HG03108 (cell line): Measurements from ENCODE around the gene NDUFAF7.
"Not testable (repeated sequence)": the region's sequence is repeated elsewhere in the genome, so short reads cannot be mapped to it uniquely, and the experiment has no call there.

ENCODE experiments used
- ATAC-seq: cut with Tn5 transposase; IDR thresholded peaks from one replicate; pipeline ENCODE4 v1.9.1; 2021; ENCODE audit warnings: moderate library complexity; ENCODE audit not compliant: unreplicated experiment

NDUFAF7 gene, protein sequence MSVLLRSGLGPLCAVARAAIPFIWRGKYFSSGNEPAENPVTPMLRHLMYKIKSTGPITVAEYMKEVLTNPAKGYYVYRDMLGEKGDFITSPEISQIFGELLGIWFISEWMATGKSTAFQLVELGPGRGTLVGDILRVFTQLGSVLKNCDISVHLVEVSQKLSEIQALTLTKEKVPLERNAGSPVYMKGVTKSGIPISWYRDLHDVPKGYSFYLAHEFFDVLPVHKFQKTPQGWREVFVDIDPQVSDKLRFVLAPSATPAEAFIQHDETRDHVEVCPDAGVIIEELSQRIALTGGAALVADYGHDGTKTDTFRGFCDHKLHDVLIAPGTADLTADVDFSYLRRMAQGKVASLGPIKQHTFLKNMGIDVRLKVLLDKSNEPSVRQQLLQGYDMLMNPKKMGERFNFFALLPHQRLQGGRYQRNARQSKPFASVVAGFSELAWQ

DNA sequence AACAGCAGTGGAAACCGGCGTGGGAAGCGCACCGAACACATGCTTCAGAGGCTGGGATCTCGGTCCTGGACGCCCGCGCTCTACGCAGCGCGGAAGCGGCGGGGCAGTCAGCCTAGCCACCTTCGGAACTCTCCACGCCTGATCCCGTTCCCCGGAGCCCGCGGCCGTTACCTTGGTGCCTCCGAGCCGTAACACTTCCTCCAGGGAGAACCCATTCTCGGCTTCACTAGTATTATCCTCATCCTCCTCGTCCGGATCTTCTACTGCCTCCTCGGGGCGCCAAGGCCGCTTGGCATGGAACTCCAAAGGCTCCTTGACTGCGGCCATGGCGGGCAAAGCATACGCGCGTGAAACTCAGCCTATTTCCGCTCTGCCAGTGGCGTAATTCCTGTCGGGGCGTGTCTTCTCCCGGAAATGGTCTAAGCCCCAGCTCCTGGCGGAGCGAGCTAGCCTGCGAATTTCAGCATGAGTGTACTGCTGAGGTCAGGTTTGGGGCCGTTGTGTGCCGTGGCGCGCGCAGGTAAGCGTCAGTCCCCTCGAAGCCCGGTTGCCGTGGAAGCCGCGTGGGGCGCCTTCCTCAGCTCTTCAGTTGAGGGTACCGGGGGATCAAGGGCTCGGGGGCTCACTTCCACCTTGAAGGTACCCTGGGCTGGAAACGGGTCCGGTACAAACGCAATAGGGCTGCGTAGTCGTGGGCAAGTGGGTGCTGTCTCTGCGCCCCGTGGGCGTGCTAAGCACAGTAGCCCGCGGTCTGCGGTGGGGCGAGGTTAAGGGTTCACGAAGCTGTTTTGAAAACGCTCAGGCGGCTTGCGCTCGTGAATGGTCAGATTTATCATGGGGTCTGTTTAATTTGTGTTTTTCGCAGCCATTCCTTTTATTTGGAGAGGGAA, at the start of gene NDUFAF7, which contains the start of gene CEBPZ:
Gene NDUFAF7, plus strand, starts transcription at position 418 of the 890 bp plus-strand sequence. Its CDS starts 48 bp downstream, at position 466.
Gene CEBPZ, minus strand, starts transcription at position 356 of the 890 bp plus-strand sequence. Its CDS starts 29 bp downstream, at position 327.
- ATAC-seq, result peak; percentile 97

DNA sequence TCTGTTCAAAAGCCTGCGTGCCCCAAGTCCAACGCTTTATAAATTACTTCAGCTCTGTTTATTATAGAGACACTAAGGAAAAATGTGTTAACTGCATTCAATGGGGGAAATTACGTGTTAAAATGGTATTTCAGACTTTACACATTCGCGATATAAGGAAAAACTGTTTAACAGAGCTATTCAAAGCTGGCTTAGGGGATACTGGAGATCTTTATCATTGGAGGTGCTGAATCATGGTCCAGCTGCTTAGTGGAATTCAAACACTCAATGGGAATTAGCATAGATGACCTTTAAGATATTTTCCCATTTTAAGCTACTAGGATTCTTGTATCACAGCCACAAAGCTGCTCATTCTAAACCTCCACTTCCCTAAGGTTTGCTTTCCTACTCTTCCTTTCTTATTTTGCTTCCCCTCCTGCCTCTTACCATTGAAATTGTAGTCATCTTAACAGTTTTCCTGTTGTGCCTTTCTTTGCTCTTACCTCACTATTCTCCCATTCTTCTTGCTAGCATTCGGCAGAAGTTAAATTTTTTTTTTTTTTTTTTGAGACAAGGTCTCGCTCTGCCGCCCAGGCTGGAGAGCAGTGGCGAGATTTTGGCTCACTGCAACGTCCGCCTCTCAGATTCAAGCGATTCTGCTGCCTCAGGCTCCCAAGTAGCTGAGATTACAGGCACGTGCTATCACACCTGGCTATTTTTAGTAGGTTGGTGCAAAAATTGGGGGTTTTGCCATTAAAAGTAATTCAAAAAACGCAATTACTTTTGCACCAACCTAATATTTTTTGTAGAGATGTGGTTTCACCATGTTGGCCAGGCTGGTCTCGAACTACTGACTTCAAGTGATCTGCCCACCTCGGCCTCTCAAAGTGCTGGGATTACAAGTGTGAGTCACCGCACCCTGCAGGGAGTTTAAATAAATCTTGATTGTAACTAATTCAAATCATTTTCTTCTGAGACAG, 49.5 kb upstream of the NDUFAF7 start:
- ATAC-seq, result no peak

DNA sequence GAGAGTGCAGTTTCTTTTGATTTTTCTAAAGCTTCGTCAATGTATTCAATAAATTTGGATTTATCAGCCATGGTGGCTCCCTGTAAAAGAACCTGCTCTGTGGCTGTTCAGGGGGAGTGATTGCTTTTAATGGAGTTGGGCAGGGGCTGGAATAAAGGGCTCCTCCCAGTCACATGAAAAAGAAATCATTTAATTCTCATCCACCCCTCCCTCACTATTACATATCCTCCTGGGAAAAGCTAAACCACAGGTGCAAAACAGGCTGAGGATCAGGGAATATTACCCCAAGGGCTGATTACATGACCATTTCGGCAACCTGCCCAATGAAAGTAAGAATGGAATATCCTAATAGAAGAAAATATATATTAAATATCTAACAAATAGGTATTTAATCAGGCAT, 42.9 kb upstream of the NDUFAF7 start, which contains the start of gene SULT6B1:
Gene SULT6B1, minus strand, starts transcription at position 101 of the 400 bp plus-strand sequence. Its CDS starts 30 bp downstream, at position 71.
- no peak for ATAC-seq

DNA sequence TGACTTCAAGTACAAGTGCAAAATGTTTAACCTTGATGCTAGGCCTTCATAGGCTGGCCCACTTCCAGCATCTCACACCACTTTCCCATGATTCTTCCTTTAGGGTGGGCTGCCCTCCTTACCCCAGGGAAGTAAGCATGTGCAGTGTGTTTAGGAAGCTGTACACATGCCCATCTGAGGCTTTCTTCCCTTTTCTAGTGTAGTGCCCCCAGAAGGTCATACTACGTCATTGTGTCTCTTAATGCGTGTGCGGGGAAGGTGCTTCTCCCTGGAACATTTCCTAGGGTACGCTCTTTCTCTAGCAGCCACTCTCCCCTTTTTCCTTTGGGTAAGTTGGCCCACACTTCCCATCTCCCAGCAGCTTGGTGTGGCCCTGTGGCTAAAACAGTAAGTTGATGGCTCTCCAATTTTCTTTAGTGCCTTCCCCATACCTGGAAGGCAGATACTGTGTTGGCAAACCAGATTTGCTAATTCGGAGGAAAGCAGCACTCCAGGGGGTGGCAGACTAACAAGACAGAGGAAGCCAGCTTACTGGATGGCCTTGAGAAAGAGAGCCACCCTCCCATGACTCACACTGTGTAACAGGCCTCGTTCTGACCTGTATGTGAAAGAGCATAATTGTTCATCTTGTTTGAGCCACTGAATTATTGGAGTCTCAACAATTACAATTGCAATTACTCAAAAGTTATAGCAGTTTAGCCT, 41.9 kb upstream of the NDUFAF7 start:
- ATAC-seq, result no peak

DNA sequence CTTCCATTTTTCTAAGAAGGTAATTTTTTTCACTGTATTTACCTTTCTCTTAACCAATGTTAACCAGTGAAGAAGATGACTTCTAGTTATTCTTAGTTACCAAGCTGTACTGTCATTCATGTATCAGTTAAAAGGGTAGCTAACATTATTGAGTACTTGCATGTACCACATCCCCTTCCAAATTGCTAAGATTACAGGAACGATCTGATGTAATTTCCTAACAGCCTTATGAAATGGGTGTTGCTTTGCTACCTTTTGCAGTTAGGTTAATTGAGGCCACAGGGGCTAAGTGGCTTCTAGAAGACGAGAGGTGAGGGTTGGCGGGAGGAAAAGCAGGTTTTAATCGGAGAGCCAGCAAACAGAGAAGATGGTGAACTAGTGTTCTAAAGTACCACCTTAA, 41.2 kb upstream of the NDUFAF7 start:
- no peak for ATAC-seq

DNA sequence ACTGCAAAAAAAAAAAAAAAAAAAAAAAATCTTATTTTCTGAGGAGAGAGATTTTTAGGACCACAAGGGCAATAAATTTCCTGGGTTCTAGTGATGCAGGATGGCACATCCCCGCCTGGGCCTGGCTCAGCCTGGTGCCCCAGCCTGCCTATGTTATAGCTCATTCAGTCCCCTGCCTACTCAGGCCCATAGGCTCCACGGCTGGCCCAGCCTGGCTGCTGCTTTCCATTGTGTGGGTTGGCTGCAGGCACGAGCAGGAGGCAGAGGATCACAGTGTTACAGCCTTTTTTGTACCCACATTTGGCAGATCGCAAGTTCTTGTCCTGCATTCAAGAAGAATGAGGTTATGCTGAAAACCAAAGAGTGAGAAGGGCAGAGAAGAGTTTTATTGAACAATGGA, 40.2 kb upstream of the NDUFAF7 start:
- ATAC-seq, result no peak

- no peak for ATAC-seq
Observed at GRCh38 chr2:37191747-37192146, 39.7 kb upstream of the NDUFAF7 start.

DNA sequence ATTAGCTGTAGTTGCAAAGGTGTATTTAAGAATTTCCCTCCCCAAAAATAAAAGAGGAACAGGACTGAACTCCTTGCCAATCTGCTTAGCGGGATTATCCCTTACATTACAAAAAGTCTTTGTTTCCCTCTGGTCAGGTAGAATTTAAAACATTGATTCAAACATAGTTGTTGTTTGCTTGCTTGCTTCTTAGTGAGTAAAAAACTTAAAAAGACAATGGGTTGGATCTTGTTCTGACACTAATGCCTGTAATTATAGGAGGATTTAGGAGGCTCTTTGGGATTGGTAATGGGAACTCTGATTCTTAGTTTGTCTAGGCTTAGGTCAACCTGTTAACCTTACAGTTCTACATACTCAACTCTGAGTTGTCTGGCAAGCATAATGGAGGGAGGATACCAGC, 38.9 kb upstream of the NDUFAF7 start:
- no peak for ATAC-seq

DNA sequence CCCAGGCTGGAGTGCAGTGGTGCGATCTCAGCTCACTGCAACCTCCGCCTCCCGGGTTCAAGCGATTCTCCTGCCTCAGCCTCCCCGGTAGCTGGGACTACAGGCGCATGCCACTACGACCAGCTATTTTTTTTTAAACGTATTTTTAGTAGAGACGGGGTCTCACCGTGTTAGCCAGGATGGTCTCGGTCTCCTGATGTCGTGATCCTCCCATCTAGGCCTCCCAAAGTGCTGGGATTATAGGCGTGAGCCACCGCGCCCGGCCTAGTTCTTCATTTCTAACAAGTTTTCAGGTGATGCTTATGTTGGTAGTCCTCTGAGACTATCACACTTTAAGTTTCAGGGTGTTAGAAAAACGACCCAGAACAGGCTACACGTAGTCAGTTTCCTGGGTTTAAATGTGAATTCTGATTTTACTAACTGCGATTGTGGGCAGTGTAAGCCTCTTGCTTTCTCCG, 35.6 kb upstream of the NDUFAF7 start:
- ATAC-seq, result not testable (repeated sequence)

DNA sequence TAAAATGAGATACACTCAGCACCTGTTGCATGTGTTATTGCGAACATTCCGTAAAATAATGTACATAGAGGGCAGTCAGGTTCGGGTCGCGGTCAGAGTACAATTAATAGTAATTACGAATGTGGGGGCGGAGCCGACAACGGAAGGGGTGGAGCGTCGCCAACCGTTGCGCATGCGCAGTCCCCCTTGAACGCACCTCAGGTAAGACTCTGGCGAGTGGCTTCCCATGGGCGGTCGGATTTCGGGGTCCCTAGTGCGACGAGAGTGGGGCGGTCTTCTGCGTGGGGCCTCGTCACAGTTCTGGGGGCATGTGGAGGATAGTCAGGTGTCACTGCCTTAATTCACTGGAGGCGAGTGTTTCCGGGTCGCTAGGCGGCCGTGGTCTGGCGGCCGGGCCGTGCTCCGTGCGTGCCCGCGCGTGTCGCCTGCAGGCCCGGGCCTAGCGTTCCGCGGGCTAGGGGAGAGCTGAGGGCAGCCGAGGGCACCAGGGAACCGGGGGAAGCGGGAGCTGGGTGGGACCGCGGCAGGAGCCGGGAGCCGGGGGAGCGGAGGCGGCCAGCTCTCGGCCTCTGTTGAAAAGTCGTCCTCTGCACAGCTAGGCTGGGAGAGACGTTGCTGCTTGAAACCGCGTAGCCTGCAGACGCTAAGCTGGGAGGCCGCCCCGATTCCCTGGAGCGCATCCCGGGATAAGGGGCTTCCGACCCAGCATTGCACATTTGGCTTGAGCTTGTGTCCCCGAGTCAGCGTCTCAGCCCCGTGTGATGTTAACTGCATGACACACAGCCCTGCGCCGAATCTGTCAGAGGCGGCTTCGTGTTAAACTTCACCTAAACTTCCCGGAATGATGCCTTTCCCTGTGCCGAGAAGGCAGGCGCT, 34.9 kb upstream of the NDUFAF7 start, which contains the start of gene CEBPZOS:
Gene CEBPZOS, plus strand, starts transcription at position 177 of the 876 bp plus-strand sequence. CDS start 3,209 bp downstream, outside the sequence.
- ATAC-seq, result peak; percentile 63

DNA sequence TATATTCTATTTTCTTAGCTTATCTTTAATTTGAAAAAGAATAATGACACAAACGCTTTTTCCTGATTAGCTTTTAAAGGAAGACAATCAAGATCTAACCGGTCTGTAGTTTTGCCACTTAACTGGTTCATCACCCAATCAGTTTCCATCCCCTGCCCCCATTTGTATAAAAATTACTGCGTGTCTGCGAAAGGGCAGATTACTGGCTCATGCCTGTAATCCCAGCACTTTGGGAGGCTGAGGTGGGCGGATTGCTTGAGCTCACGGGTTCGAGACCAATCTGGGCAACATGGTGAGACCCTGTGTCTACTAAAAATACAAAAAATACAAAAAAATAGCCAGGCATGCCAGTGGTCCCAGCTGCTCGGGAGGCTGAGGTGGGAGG, 32.8 kb upstream of the NDUFAF7 start:
- no peak for ATAC-seq

DNA sequence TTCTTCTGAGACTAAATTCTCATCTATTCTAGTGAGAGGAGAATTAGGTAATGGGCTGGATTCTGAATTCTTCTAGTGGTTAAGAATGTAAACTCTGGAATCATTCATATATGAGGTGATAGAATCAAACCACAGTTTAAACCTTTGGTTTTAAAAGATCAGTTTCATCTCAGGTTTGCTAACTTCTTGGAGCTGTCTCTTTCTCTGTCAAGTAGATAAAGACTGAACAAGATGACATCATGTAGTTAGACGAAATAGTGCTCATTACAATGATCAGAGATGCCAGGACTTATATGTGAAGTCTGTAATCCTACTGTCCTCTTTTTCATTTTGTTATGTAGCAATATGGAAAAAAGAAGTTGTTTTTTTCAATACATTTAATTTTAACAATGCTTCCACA, 30.2 kb upstream of the NDUFAF7 start:
- ATAC-seq, result no peak

GRCh38 chr2:37201766-37202165, 29.7 kb upstream of the NDUFAF7 start:
- ATAC-seq, result no peak

DNA sequence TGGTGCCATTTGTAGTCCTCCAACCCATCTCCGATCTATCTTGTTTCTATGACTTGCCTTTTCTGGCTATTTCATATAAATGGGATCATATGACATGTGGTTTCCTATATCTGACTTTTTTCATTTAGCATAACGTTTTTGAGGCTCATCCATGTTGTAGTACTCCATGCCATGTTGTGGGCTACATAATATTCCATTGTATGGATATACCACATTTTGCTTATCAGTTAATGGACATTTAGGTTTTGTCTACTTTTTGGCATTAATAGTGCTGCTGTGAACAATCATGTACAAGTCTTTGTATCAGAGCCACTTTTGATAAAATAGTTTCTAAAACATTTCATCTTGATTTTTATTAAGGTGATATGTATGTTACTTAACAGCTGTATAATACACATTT, 27.8 kb upstream of the NDUFAF7 start:
- no peak for ATAC-seq

DNA sequence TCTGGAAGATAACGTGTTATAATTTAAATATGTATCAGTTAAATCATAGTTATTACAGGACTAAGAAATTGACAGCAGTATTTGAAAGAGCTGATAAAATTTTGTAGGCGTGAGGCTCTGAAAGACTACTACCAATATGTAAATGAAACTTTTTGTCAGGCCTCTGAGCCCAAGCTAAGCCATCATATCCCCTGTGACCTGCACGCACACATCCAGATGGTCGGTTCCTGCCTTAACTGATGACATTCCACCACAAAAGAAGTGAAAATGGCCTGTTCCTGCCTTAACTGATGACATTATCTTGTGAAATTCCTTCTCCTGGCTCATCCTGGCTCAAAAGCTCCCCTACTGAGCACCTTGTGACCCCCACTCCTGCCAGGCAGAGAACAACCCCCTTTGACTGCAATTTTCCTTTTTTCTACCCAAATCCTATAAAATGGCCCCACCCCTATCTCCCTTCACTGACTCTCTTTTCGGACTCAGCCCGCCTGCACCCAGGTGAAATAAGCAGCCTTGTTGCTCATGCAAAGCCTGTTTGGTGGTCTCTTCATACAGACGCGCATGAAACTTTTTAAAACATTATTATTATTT, 26.3 kb upstream of the NDUFAF7 start:
- ATAC-seq, result not testable (repeated sequence)

GRCh38 chr2:37205689-37206341, 25.6 kb upstream of the NDUFAF7 start:
- ATAC-seq, result no peak

GRCh38 chr2:37206760-37207159, 24.7 kb upstream of the NDUFAF7 start:
- not testable (repeated sequence) for ATAC-seq

- no peak for ATAC-seq
Observed at GRCh38 chr2:37211212-37211611, 20.2 kb upstream of the NDUFAF7 start.
